LHCN-M2 (cell line): ENCODE measurements around the gene TSPEAR. TPM values are rescaled to one million over a fixed set of nuclear protein-coding genes. Genes with fewer than 3 reads are reported as not detected.
"Not testable (repeated sequence)": the region's sequence is repeated elsewhere in the genome, so short reads cannot be mapped to it uniquely, and the experiment has no call there.

Experiments
- DNase-seq: peaks from one replicate; pipeline ENCODE4 v3.0.0-alpha.2; 2012; ENCODE audit warnings: low read depth
- total RNA-seq: library from RNA; depleted of rRNA; stranded (reverse); fragments of >200 nt; gene quantifications from 2 replicates; pipeline ENCODE4 v1.2.3, GENCODE V29; 2014

The TSPEAR gene
- total RNA-seq, 1 experiment from 2014 or later = not detected

DNA sequence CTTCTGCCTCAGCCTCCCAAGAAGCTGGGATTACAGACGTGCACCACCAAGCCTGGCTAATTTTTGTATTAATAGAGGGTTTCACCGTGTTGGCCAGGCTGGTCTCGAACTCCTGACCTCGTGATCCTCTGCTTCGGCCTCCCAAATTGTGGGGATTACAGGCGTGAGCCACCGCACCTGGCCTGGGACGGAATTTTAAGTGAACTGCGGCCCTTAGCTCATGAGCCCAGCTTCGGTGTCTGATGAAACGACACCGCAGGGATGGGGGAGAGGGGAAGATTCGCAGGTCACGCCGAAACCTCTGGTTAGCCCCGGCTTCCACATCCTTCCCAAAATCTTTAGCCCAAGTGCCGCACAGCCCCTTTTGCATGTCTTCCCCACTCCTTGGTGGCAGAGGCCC, 217.0 kb downstream of the TSPEAR start:
- no peak for DNase-seq

DNA sequence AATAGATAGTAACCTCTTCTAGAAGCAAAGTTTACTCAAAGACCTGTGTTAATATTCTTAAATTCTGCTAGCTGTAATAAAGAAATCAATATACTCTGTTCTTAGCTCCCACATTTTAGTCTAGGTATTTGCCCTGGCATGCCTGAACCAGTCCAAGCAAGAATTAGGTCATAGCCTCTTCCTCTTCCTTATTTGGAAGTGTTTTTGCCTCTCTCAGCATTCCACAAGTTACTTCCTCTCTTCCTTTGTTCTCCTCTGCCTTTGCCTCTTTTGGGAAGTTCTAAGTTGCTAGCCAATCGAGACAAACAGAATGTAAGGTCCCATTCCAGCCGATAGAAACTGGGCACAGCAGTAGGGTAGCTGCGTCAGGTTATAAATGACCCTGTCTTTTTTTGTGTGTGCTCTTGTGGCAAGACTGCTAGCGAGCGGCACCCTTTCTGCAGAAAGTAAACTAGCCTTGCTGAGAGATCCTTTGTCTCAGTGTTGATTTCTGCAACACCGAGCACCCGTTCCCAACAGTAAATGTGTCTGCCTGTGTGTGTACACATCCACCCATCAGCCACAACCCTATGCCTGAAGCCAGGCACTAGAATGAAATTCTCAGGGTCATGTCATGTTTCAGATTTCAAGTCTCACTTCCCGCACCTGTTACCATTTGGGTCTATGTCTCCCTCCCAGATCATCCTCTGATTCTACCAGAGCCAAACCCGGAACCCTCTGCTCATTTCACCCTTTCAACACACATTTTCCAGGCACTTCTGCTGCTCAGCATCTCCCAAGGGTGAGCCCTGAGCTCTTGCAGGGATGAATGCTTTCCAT, 218.6 kb downstream of the TSPEAR start:
- DNase-seq = no peak

DNA sequence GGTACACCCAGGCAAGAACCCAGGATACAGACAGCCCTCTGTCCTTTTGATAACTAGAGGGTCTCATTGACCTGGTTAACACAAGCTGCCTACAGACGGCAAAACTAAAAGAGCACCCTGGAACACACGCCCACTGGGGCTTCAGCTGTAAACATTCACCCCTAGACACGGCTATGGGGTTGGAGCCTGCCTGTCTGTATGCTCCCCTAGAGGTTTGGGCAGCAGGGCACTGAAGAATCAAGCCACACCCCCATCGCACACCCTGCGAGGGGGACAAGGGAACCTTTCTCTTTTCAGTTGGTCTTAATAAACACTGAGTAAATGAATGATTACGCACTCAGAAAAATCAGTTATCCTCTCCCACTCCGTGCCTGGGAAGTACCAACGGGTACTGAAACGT, 220.6 kb downstream of the TSPEAR start:
- DNase-seq = no peak

DNA sequence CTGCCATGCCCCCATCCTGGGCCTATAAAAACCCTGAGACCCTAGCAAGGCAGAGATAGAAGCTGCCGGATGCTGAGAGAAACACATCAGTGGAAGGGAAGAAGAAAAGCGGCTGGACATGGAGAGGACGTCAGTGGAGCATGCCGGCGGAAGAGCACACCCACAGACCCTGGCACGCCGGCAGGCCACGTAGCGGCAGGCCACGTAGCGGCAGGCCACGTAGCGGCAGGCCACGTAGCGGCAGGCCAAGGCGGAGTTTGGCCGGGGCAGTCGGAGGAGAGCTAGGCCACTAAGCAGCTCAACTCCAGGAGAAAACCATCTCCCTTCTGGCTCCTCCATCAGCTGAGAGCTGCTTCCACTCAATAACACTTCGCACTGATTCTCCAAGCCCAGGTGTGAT, 221.0 kb downstream of the TSPEAR start:
- DNase-seq = no peak

DNA sequence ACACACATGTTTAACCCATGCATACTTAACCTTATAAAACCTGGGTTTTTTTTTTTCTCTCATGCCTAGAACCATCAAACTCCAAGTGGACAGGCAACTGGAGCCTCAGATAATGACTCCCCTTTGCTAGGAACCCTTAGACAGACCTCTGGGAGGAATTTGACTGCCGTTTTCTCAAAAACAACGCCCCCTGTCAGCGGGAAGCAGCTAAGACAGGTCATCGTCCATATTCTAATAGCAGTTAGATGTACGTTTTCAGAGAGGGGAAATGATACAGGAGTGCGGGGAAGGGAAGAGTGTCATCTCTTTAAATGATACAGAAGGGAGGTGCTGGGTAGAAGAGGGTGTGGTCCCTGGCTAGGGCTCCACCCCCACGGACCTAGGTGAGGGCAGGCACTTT, 221.4 kb downstream of the TSPEAR start:
- DNase-seq = no peak

DNA sequence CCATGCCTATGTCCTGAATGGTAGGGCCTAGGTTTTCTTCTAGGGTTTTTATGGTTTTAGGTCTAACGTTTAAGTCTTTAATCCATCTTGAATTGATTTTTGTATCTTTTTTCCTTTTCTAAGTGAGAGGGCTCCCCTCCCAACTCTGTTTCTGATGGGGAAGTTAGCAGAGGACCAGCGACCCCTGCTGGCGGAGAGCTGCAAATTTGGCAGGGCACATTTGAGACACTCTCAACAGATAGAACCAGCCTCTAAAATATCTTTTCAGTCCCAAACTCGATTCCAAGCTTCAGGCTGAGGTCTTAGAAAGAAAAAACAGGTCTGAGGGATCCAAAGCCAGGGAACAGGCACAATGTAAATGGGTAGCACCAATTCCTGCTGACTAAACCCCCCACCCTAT, 223.5 kb downstream of the TSPEAR start:
- DNase-seq = no peak

DNA sequence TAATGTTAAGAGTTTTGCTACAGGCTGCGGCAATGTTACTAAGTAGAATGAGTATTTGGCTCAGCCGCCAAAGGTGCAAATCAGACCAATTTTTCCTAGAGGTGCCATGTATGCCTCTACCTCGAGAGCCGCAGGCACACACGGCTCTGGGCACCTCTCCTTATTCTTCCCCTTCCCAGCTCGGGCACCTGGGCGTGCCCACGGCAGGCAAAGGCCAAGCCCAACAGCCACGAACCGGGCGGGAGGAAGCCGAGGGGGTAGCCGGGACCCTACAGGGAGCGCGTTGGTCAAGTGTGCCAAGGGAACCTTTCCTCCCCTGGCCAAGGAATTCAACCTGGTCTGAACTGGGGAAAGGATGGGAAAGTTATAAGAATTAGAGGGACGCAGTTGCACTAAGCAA, 225.1 kb downstream of the TSPEAR start:
- DNase-seq = no peak

DNA sequence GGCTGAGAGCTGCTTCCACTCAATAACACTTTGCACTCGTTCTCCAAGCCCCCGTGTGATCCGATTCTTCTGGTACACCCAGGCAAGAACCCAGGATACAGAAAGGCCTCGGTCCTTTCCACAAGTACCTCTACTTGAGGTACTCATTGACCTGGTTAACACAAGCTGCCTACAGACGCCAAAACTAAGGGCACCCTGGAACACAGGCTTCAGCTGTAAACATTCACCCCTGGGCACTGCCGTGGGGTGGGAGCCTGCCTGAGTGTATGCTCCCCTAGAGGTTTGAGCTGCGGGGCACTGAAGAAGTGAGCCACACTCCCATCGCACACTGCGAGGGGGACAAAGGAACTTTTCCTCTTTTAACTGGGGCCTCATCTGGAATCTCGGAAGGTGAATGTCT, 225.6 kb downstream of the TSPEAR start:
- DNase-seq = no peak

DNA sequence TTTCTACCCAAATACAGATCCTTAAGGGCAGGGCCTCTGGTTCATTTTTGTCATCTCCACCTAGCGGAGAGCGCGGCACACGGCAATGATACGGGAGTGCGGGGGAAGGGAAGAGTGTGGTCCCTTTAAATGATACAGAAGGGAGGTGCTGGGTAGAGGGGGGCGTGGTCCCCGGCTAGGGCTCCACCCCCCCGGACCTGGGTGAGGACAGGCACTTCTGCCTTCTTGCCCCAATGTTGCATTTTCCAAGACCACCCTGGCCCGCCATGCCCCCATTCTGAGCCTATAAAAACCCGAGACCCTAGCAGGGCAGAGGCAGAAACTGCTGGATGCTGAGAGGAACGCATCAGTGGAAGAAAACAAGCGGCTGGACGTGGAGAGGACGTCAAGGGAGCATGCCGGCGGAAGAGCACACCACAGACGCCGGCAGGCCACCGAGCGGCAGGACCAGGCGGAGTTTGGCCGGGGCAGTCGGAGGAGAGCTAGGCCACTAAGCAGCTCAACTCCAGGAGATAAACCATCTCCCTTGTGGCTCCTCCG, 226.0 kb downstream of the TSPEAR start:
- DNase-seq = no peak

DNA sequence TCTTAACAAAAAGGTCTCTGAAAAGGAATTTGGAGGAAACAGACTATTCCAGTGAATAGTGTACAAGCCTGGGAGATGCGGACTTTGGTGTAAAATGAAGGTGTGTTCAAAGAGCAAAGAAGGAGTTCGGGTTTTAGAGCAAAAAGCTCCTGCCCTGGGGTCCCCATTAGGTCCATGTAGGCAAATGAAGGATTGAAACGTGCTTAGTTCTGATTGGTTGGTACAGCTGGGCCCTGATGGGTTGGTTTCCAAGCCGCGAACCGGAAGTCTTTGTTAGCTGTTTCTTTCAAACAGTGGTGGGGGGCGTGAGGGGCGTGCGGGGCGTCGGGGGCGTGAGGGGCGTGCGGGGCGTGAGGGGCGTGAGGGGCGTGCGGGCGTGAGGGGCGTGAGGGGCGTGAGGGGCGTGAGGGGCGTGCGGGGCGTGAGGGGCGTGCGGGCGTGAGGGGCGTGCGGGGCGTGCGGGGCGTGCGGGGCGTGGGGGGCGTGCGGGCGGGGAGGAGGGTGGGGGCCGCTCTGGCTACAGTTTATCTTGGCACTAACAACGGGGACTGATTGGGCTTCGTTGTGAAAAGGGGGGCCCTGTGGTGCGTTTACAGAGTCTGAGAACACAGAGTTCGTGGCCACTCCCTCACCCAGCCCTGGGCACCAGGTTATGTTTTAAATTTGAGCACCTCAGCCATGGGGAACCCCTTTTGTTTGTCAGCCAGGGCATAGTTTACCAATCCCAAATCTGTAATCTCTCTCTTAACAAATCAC, 226.7 kb downstream of the TSPEAR start:
- no peak for DNase-seq

DNA sequence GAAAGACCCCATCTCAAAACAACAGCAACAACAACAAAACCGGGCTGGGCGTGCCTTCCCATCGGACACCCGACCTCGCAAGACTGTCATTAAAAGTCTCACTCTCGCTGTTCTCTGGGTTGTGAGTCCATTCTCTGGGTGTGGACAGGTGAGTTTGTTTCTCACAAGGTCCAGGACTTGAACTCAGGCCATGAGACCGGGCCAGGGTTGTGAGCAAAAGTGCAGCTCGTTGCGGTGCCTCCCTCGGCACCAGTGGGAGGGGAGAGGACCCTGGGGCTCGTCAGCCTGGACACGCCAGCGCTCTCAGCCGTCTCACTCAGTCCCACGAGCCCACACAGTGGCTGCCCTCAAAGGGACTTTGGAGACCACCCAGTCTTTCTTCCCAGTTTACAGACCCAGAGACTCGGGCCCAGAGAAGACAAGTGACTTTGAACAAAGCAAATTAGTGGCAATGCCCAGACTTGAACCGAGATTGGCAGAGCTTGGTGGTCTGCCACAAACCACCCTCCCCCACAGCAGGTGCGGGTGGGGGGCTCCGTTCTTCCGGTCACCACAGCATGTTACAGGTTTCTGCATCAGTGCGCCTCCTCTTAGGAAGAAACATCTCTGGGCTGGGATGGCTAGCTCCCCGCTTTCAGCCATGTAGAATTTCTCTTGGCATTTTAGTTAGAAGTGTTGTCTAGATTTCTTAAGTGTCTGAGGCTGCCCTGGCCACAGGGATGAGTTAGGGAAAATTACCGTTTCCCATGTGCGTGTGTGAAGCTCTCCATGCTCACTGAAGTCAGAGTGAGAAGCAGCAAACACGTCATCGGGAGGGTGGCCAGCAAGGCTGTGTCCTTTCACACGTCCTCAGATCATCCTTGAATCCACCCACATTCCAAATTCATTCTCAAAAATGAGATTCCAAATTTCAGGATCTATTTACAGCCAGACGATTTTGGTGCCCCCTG, 227.8 kb downstream of the TSPEAR start:
- no peak for DNase-seq

DNA sequence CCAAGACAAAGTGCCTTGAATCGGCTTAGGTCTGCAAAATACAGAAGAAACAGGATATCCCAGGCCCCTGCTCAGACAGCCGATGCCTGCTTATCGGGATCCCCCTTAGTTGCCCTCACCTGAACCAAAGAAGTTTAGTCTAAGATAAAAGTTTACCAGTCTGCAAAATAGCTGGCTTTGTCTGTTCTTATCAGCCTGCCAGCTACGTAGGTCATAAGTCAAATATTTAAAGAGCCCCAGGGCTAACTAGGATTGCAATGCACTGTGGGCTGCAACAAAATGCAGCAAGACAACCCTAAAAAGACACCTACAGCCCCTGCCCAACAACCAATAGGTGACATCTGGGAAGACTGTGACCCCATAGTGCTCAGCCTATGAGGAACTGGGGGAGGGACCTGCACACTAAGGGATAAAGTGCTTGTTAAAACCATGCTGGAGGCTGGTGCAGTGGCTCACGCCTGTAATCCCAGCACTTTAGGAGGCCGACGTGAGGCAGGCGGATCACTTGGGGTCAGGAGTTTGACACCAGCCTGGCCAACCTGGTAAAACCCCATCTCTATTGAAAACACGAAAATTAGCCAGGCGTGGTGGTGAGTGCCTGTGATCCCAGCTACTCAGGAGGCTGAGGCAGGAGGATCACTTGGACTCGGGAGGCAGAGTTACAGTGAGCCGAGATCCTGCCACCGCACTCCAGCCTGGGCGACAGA, 228.6 kb downstream of the TSPEAR start:
- no peak for DNase-seq

DNA sequence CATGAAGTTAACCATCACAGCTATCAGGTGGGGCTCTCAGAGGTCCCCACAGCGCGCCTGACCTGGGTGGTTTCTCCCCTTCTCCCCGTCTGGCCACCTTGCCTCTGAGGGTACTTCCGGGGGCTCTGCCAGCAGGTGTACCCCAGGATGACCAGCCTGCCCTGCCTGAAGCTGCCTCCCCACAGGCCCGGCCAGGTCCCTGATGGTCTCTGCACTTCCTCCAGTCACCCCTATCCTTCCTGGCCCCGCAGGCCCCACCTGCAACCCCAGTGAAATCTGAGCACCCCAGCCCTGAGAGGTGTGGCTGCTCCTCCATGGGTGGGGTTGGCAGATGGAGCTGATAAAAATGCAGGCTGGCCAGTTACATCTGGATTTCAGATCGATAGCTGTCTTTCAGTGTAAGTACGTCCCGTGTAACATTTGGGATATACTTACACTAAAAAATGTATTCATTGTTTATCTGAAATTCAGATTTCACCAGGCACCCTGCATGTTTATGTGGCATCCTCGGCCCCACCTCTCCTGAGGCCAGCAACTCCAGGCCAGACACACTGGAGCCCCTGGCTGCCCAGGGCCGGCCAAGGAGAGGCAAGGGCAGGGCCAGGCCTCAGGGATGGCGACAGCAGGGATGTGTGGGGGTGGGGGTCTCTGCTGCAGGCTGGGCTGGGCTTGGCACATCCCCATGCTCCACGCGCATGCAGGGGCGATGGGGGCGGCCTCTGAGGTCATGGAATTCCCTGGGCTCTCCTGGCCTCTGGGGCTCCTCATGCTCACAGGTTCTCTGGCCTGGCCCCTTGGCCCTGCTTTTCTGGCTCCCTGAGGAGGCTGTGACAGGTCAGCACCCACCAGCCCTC, 230.9 kb downstream of the TSPEAR start:
- DNase-seq = no peak

DNA sequence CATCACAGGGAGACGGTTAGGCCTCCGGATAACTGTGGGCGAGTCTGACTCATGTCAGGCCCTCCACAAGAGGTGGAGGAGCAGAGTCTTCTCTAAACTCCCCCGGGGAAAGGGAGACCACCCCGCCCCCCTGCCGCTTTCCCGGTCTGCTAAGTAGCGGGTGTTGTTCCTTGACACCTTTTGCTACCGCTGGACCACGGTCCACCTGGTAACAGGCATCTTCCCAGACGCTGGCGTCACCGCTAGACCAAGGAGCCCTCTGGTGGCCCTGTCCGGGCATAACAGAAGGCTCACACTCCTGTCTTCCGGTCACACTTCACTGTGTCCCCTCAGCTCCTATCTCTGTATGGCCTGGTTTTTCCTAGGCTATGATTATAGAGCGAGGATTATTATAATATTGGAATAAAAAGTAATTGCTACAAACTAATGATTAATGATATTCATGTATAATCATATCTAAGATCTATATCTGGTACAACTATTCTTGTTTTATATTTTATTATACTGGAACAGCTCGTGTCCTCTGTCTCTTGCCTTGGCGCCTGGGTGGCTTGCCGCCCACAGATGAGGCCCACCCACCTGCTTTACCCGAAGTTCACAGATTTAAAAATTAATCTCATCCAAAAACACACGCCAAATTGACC, 231.7 kb downstream of the TSPEAR start:
- DNase-seq = not testable (repeated sequence)

DNA sequence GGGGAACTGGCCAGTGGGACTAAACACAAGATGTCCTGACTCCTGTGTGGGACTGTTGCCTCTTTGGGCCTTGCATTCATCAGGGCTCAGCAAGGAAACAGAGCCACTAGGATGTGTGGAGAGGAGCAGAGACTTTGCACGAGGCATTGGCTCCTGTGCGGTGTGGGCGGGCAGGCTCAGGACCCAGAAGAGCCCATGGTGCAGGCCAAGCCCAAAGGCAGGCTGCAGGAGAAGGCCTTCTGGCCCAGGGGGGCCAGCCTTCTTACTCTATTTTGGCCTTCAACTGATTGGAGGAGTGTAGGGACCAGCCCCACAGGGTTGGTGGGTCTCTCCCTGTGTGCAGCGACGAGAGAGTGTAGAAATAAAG, 232.6 kb downstream of the TSPEAR start:
- DNase-seq = no peak

DNA sequence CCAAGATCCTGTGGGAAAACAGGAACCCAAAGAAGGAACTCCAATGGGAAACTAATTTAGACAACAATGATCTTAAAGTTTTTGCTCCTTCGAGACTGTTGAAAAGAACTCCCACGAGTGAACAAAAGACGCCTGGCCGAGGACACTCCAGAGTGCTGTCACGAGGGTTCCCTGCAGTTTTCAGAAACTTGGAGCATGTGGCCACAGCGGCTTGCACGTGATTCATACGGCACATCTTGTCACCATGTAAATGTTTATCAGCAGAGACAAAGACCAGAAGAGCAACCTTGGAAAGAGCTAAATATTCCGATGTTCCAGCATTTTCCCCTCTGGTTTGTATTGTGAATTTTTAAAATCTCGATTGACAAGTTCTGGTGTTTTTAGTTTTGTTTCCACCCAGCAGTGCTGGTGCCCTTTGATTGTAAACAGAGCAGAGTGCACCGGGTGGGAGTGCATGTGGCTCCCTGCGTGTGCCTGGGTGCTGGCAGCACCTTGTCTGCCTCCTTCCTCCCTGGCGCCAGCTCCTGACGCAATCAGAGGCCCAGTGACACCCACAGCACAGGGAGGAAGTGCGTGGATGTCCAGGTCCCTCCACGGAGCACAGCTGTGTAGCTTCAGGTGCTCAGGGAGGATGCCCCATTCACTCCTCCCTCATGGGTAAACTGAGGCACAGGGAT, 233.1 kb downstream of the TSPEAR start:
- no peak for DNase-seq

DNA sequence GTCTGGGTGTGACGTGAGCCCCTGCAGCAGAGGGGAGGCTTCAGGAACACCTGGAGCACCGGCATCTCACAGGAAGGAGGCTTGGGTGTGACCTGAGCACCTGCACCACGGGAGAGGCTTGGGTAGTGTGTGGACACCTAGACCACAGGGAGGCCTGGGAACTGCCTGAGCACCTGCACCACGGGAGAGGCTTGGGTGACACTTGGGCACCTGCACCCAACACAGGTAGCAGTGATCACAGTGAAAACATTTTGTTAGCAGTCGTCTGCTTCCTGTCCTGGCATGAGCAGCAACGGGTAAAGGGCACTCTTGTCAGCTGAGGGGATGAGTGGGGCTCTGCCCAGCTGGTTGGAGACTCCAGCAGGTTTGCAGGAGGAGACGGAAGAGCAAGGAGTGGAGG, 233.7 kb downstream of the TSPEAR start:
- no peak for DNase-seq

DNA sequence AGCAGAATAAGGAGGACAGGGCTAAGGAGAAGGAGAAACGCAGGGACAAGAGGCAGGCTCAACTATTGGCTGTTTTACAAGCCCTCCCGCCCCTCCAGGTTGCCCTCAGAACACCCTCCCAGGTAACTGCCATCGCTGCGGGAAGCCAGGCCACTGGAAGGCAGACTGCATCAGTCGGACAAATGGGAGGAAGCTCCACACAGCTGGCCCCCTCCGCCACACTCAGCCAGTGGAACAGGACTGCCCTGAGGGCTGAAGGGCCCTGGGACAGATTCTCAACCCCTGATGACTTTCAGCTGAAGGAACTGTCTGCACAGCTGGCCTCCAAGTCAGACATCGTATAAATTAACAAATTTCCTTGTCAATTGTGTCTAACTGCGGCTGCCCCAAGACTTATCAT, 234.2 kb downstream of the TSPEAR start:
- no peak for DNase-seq

DNA sequence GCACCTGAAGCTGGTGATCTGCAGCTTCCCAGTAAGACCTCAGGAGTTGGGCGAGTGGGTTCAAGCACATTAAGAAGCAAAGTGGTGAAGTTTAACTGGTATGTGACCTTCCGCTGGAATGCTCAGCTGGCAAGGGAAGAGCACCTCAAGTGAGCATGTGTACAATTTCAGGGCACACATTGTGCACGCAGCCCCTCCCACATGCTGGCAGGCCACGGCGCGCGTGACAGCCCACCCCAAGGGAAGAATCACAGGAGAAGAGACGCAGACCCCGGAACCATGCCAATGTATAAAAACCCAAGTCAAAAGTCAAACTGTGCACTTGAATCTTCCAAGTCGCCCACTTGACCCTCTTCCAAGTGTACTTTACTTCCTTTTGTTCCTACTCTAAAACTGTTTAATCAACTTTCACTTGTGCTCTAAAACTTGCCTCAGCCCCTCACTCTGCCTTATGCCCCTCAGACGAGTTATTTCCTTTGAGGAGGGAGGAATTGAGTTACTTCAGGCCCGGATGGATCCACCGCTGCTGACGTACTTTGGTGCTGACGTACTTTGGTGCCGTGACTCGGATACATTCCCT, 236.0 kb downstream of the TSPEAR start:
- DNase-seq = no peak
